Measurements from ENCODE around the gene KCND2. TPM values are rescaled to one million over a fixed set of nuclear protein-coding genes. Genes with fewer than 3 reads are reported as not detected.
"Not testable (repeated sequence)": the region's sequence is repeated elsewhere in the genome, so short reads cannot be mapped to it uniquely, and the experiment has no call there.

Gene KCND2
- total RNA-seq, 1 donor from 2014 or later = 0.29 TPM

- Histone ChIP-seq H3K36me3 (ENCODE audit: control insufficient read depth, insufficient read depth, low read length) (no peaks in the 10 kb centered on the region), H3K4me3 (ENCODE audit: low read depth, low read length) (no peak overlapping the region), H3K27me3 (ENCODE audit: control insufficient read depth, insufficient read depth, low read length) (no peaks in the 10 kb centered on the region)
- no peak for DNase-seq (ENCODE audit: low read depth)
- no peak for TF ChIP-seq CTCF (IDR thresholded peaks at IDR 0.05; ENCODE audit: insufficient read depth, low read length, poor library complexity, severe bottlenecking)
Observed at GRCh38 chr7:120743128-120743527, 470.2 kb downstream of the KCND2 start.

DNA sequence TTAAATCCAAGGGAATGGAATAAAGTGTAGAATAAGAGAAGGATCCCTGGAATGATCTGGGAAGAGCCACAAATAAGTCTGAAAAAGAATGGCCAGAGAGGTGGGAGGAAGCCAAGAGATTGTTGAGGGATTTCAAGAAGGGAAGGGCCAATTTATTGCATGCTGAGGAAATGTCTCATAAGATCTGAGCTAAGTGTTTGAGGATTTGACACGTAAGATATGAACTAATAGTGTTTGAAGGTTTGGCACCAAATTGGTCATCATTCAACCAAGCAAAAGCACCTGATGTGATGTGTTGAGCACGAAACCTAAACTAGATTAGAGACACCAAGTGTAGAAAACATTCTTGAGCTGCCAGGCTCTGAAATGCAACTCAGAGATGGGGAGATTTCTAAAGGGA, 487.1 kb downstream of the KCND2 start:
- Histone ChIP-seq H3K27me3 (ENCODE audit: control insufficient read depth, insufficient read depth, low read length) (no peaks in the 10 kb centered on the region), H3K36me3 (ENCODE audit: control insufficient read depth, insufficient read depth, low read length) (no peaks in the 10 kb centered on the region), H3K4me3 (ENCODE audit: low read depth, low read length) (no peak overlapping the region)
- no peak for TF ChIP-seq CTCF (IDR thresholded peaks at IDR 0.05; ENCODE audit: insufficient read depth, low read length, poor library complexity, severe bottlenecking)
- DNase-seq (ENCODE audit: low read depth) = no peak

DNA sequence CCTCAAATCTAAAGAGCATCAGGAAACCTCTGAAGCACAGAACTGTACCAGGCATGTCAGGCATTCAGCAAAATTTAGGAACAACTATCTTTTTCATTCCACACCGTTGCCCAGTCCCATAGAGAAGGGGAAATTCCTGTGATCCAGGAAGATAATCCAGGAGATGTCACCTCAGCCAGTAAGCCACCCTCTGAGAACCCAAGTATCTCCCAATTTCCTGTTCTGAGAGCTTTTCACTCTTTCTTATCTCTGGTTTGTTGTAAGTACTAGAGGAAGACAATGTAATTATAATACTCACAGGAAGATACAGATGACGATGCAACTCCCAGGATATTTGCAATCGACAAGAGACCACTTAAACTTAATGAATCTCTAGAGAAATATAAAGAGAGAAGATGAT, 487.9 kb downstream of the KCND2 start:
- Histone ChIP-seq H3K27me3 (ENCODE audit: control insufficient read depth, insufficient read depth, low read length) (no peaks in the 10 kb centered on the region), H3K4me3 (ENCODE audit: low read depth, low read length) (no peak overlapping the region), H3K36me3 (ENCODE audit: control insufficient read depth, insufficient read depth, low read length) (no peaks in the 10 kb centered on the region)
- DNase-seq (ENCODE audit: low read depth) = no peak
- TF ChIP-seq CTCF (IDR thresholded peaks at IDR 0.05; ENCODE audit: insufficient read depth, low read length, poor library complexity, severe bottlenecking) = no peak

- Histone ChIP-seq H3K4me3 (ENCODE audit: low read depth, low read length) (no peak overlapping the region), H3K36me3 (ENCODE audit: control insufficient read depth, insufficient read depth, low read length) (no peaks in the 10 kb centered on the region), H3K27me3 (ENCODE audit: control insufficient read depth, insufficient read depth, low read length) (no peaks in the 10 kb centered on the region)
- no peak for DNase-seq (ENCODE audit: low read depth)
- TF ChIP-seq CTCF (IDR thresholded peaks at IDR 0.05; ENCODE audit: insufficient read depth, low read length, poor library complexity, severe bottlenecking) = no peak
Observed at GRCh38 chr7:120770206-120770605, 497.2 kb downstream of the KCND2 start.

DNA sequence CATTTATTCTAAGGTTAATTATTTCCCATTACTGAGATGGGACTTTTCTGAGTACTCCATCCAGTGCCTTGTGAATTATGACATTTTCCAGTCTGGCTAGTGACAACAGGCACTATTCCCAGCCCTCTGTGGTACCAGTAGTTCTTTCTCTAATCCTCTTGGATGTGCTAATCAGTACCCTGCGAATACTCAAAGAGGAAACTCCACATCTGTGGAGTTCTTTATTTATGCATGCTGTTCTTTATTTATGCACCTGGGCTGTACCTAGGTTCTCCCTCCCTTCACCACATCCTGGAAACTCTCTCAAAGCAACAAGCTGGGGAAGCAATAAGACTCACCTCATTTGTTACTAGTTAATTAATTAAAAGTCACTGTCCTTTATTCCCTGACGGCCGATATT, 501.5 kb downstream of the KCND2 start:
- no peak for DNase-seq (ENCODE audit: low read depth)
- TF ChIP-seq CTCF (IDR thresholded peaks at IDR 0.05; ENCODE audit: insufficient read depth, low read length, poor library complexity, severe bottlenecking) = no peak

GRCh38 chr7:120775755-120776154, 502.8 kb downstream of the KCND2 start:
- DNase-seq (ENCODE audit: low read depth) = no peak
- Histone ChIP-seq H3K27me3 (ENCODE audit: control insufficient read depth, insufficient read depth, low read length) (no peaks in the 10 kb centered on the region), H3K36me3 (ENCODE audit: control insufficient read depth, insufficient read depth, low read length) (no peaks in the 10 kb centered on the region), H3K4me3 (ENCODE audit: low read depth, low read length) (no peak overlapping the region)
- no peak for TF ChIP-seq CTCF (IDR thresholded peaks at IDR 0.05; ENCODE audit: insufficient read depth, low read length, poor library complexity, severe bottlenecking)

More for the DNA sequence above, 501.5 kb downstream of the KCND2 start:
- no peak overlapping the region for H3K4me3 ChIP-seq (ENCODE audit: low read depth, low read length)
- H3K27me3 ChIP-seq (ENCODE audit: control insufficient read depth, insufficient read depth, low read length) = no peaks in the 10 kb centered on the region
- H3K36me3 ChIP-seq (ENCODE audit: control insufficient read depth, insufficient read depth, low read length) = no peaks in the 10 kb centered on the region

DNA sequence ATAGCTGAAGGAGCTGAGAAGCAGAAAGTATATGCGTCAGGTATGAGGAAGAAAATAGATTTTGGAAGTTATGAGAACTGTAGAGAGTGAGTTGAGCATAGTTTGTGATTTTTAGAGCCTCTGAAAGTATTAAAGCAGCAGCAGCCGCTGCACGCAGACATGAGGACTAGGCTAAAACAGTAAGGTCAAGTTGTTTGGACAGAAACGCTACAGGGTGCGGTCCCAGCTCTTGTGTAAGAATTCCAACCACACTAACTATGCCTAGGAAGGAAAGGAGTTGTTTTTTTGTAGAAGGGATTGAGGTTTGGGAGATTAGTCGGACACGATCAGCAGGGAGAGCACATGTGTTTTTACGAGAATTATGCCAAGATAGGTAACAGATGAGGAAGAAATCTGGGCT, 506.1 kb downstream of the KCND2 start:
- H3K27me3 ChIP-seq (ENCODE audit: control insufficient read depth, insufficient read depth, low read length) = not testable (repeated sequence)

GRCh38 chr7:120780451-120780850, 507.5 kb downstream of the KCND2 start:
- H3K27me3 ChIP-seq (ENCODE audit: control insufficient read depth, insufficient read depth, low read length); H3K4me3 ChIP-seq (ENCODE audit: low read depth, low read length); DNase-seq (ENCODE audit: low read depth); H3K36me3 ChIP-seq (ENCODE audit: control insufficient read depth, insufficient read depth, low read length): not testable (repeated sequence)

More for the DNA sequence above, 506.1 kb downstream of the KCND2 start:
- H3K4me3 ChIP-seq (ENCODE audit: low read depth, low read length); H3K36me3 ChIP-seq (ENCODE audit: control insufficient read depth, insufficient read depth, low read length); DNase-seq (ENCODE audit: low read depth): not testable (repeated sequence)

All from kidney epithelial cell (primary cell).